ENCODE results near the gene PUS7.
A peak's percentile ranks its signal among the peaks of the same experiment; 100 is the strongest.
"Not testable (repeated sequence)": the region's sequence is repeated elsewhere in the genome, so short reads cannot be mapped to it uniquely, and the experiment has no call there.

PUS7 gene

DNA sequence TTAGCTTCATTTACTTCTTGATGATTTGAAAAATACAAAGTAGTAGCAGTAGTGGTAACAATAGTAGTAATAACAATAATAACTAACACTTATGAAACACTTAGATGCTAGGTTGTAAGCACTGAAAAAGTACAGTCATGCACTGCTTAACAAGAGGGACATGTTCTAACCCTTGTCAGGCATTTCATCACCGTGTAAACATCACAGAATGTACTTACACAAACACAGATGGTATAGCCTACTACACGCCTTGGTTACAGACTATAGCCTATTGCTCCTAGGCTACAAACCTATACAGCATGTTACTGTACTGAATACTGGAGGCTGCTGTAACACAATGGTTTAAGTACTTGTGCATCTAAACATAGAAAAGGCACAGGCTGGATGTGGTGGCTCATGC, 60.6 kb downstream of the PUS7 start:
- DNase-seq (ENCODE audit: low read depth) = no peak

DNA sequence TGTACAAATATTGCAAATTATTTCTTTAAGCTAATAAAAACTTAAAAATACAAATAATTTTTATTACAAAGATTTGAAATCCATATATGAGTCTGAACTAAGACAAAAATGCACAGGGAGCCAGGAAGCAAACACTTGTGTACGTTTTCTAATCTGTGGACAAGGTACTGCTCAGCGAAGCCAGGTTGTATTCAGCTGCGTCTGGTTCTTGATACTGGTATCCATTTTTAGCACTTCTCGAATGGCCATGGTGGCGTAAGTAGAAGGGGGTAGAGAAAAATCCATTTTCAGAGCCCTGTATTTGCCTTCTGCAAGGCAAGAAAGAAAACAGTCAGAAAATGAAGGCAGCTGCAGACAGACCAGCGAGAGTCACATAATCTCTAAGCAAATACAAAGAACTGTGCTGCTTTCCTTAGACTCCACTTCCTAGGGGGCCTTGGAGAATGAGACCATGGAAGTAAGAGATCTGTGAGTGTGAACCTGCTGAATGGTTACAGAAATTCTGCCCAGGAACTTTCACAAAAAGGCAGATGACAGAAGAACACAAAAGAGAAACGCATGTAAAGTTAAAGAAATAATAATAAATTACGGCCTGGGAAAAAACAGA, 64.3 kb downstream of the PUS7 start:
- DNase-seq (ENCODE audit: low read depth) = no peak
- TF ChIP-seq, protein P1, sequence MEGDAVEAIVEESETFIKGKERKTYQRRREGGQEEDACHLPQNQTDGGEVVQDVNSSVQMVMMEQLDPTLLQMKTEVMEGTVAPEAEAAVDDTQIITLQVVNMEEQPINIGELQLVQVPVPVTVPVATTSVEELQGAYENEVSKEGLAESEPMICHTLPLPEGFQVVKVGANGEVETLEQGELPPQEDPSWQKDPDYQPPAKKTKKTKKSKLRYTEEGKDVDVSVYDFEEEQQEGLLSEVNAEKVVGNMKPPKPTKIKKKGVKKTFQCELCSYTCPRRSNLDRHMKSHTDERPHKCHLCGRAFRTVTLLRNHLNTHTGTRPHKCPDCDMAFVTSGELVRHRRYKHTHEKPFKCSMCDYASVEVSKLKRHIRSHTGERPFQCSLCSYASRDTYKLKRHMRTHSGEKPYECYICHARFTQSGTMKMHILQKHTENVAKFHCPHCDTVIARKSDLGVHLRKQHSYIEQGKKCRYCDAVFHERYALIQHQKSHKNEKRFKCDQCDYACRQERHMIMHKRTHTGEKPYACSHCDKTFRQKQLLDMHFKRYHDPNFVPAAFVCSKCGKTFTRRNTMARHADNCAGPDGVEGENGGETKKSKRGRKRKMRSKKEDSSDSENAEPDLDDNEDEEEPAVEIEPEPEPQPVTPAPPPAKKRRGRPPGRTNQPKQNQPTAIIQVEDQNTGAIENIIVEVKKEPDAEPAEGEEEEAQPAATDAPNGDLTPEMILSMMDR (conservative IDR thresholded peaks at IDR 0.05; ENCODE audit: low read depth, low read length) = no peak
- no peak overlapping the region for H3K4me3 ChIP-seq (ENCODE audit: low read length)

More for the DNA sequence above, 60.6 kb downstream of the PUS7 start:
- H3K4me3 ChIP-seq (ENCODE audit: low read length) = no peak overlapping the region
- TF ChIP-seq, protein P1 (conservative IDR thresholded peaks at IDR 0.05; ENCODE audit: low read depth, low read length) = no peak

DNA sequence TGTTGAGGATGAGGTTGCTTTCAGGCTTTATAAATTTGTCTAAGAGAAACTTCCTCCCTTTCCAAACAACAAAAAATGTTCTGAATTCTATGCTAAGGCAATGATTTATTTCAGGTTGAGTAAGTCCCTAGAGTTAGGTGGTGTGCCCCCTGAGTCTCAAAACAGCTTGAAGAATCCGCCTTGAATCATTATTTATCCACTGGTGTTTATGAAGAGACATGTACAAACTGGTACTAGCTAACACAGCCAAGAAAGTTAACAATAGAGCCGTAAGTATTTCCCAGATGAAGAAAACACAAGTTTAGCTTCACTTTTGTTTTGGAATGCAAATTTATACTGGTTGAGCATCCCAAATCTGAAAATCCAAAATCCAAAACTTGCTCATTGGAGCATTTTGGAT, 67.2 kb downstream of the PUS7 start:
- no peak overlapping the region for H3K4me3 ChIP-seq (ENCODE audit: low read length)
- DNase-seq (ENCODE audit: low read depth) = no peak
- TF ChIP-seq, protein P1 (conservative IDR thresholded peaks at IDR 0.05; ENCODE audit: low read depth, low read length) = no peak

DNA sequence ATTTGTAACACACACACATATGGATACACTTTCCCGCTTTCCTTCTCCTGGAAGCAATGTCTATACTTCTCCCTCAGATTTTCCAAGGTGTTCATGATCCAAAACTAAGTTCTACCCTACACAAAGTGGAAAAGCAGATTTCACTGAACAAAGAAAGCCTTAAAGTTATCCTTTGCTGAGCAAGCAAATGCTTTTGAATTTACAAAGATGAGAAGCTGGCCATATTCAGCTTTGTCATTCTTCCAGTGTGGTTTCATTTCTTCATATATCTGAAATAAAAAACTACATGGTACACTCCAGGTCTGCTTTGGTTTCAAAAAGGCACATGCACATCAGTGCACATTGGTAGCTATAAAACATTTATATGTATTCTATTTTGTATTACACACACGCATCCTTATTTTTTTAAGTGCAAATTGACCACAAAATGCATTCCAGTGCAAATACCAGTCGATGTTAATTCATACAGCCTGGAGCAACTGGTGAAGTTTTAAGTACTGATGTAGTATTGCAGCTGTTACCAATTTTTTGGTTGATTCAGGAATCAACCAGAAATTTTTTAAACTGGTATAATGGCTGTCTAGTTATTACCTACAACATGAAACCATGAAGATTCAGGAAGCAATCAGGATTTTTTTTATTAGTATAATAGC, 67.8 kb downstream of the PUS7 start:
- TF ChIP-seq, protein P1 (conservative IDR thresholded peaks at IDR 0.05; ENCODE audit: low read depth, low read length) = no peak
- DNase-seq (ENCODE audit: low read depth) = peak; percentile 17
- H3K4me3 ChIP-seq (ENCODE audit: low read length) = no peak overlapping the region

DNA sequence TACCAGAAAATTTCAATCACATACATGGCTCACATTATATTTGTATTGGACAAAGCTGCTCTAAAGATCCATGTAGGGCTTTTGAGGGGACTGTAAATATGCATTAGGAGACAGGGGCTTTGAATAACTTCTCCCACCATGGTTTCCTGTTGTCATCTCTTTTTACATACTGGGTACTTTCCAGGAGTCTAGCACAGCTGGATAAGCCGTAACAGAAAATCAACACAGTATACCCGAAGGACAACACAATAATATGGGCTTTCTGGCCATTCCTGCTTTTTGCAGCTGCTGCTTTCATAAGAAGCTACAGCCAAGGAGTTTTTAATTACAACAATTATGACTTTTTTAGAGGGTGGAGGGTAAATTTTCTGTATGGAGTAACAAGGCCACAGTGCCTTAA, 70.0 kb downstream of the PUS7 start:
- TF ChIP-seq, protein P1 (conservative IDR thresholded peaks at IDR 0.05; ENCODE audit: low read depth, low read length) = no peak
- no peak for DNase-seq (ENCODE audit: low read depth)
- no peak overlapping the region for H3K4me3 ChIP-seq (ENCODE audit: low read length)

DNA sequence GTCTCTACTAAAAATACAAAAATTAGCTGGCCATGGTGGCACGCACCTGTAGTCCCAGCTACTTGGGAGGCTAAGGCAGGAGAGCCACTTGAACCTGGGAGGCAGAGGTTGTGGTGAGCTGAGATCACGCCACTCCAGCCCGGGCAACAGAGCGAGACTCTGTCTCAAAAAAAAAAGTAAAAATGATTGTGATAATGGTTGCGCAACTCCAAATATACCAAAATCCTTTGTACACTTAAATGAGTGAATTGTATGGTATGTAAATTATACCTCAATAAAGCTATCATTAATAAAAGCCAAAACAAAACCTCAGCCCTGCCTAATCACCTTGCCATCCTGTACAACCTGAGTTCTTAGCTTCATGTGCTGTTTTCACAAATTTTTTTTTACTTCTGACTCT, 71.2 kb downstream of the PUS7 start:
- DNase-seq (ENCODE audit: low read depth); H3K4me3 ChIP-seq (ENCODE audit: low read length): not testable (repeated sequence)

DNA sequence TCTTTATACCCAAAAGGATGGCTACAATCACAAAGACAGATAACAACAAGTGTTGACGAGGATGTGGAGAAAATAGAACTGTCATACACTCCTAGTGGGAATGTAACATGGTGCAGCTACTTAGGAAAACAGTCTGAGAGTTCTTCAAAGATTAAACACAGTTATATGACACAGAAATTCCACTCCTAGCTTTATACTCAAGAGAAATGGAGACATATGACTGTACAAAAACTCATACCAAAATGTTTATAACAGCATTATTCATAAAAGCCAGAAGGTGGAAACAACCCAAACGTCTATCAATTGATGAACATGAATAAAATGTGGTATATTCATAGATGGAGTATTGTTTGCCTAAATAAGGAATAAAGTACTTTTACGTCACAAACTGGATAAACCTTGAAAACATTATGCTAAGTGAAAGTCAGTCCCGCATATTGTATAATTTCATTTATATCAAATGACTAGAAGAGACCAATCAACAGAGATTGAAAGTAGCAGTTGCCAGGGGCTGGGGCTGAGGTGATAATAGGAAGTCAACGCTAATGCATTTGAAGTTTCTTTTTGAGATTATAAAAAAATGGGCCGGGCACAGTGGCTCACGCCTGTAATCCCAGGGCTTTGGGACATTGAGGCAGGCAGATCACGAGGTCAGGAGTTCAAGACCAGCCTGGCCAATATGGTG, 71.8 kb downstream of the PUS7 start:
- TF ChIP-seq, protein P1 (conservative IDR thresholded peaks at IDR 0.05; ENCODE audit: low read depth, low read length) = no peak
- H3K4me3 ChIP-seq (ENCODE audit: low read length) = no peak overlapping the region
- DNase-seq (ENCODE audit: low read depth) = no peak

Measured in retinal pigment epithelial cell (primary cell).